ENCODE measurements around the gene POLR2C.

The POLR2C gene

GRCh38 chr16:57452021-57452420, 10.5 kb upstream of the POLR2C start:
- no peak for DNase-seq

- peak in 1 of 2 experiments; percentile 10 for DNase-seq
Measured at GRCh38 chr16:57462978-57463362, 491 bp downstream of the POLR2C start.

- no peak for DNase-seq
Measured at GRCh38 chr16:57464523-57464922, 2.0 kb downstream of the POLR2C start.

DNA sequence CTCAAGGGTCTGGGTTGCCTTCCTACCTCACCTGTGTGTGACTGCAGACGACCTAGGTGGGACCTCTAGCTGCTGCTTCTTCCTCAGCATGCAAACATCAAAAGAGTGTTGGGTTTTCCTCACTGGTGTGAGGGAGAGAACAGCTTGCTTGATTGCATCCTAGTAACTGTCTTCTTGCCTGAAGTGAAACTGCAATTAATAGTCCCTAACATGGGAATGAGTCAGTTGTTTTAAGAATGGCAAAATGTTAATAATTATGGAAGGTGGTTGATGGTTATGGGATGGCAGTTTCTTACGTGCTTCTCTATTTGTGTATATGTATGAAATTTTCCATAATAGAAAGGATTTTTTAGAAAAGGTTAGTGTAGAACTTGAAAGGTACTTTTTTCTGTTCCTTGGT, 5.9 kb downstream of the POLR2C start:
- DNase-seq, result no peak

DNA sequence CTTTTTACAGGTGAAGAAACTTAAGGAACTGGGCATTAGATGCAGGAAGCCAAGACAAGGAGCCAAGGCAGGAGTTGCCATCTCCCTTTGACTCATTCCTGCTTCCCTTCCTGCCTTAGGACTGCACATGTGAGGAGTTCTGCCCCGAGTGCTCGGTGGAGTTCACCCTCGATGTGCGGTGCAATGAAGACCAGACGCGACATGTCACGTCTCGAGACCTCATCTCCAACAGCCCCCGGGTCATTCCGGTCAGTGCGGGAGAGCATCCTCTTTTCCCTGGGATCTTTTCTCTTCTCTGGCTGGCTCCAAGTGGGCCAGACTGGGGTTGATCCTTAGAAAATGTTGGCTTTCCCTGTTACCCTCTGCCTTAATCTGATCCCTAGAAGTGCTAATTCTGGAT, 6.6 kb downstream of the POLR2C start:
- no peak for DNase-seq

GRCh38 chr16:57469917-57470470, 7.5 kb downstream of the POLR2C start:
- DNase-seq, result no peak

DNA sequence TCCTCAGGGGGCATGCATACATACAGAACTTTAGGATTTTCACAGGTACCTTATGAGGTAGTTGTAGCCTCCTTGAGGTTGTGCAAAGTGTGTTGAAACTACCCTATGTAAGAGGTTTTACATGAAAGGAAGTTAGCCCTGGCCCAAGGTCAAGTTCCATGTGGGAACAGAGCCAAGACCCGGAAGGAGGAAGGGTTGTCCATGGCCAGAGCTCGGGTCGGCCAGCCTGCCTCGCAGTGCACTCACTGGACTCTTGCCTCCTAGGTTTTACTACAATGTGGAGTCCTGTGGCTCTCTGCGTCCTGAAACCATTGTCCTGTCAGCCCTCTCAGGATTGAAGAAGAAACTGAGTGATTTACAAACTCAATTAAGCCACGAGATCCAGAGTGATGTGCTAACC, 8.2 kb downstream of the POLR2C start:
- no peak for DNase-seq

GRCh38 chr16:57471209-57471608, 8.7 kb downstream of the POLR2C start:
- no peak for DNase-seq

DNA sequence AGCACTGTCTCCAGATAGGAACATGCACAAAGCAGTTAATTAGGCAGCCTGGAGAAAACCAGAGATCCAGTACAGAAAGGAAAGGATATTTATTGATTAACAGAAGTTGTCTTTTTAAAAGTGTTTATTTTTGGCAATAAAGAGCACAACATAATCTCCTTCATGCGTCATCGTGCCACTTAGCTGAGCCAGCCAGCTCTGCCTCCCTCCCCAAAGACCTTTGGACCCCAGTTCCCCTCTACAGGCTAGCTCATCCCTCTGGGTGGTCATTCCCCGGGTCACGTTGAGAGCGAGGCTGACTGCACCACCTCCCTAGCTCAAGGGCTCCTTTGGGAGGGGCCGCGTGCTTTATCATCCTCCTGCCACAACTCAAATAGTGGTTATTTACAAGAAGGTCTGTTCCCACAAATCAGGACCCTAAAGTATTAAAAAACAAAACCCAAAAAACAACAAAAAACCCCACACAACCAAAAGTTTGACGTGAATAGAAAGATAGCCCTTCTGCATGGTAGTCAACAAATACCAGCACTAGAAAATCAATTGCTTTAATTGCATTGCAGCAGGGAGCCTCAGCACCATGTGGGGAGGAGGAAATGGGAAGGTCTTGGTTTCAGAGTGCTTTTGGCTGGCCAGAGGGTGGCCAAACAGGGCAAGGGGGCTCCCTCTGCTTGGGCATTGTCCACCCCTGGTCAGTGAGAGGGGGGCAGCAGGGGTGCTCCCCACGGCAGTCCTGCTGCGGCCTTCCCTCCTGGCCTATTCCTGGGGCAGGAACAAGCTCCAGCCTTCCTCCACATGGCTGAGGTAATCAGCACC, 9.6 kb downstream of the POLR2C start:
- no peak for DNase-seq

DNA sequence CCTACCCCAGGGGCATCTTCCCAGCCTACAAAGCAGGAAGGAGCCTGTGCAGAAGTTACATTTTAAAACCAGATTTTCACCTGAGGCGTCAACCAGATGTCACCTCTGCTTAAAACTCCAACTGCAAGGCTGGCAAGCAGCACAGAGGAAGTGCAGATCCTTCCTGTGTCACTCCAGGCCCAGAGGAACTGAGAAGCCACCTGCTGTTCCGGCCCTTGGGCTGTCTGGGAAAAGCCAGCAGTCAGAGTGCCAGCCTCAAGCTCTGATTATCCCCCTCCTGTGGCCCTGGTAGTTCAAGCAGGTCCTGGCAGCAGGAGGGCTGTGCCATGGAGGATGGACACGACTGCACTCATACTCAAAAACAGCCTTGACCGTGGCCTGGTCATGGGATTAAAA, 10.2 kb downstream of the POLR2C start:
- no peak for DNase-seq

GRCh38 chr16:57473176-57473840, 10.8 kb downstream of the POLR2C start:
- no peak for DNase-seq

GRCh38 chr16:57473906-57474305, 11.4 kb downstream of the POLR2C start:
- no peak for DNase-seq

- no peak for DNase-seq
Measured at GRCh38 chr16:57474671-57475661, 12.5 kb downstream of the POLR2C start.

- peak; percentile 58 to 61 for DNase-seq
Measured at GRCh38 chr16:57475711-57476339, 13.3 kb downstream of the POLR2C start.

GRCh38 chr16:57476546-57477410, 14.3 kb downstream of the POLR2C start:
- DNase-seq, result no peak

DNA sequence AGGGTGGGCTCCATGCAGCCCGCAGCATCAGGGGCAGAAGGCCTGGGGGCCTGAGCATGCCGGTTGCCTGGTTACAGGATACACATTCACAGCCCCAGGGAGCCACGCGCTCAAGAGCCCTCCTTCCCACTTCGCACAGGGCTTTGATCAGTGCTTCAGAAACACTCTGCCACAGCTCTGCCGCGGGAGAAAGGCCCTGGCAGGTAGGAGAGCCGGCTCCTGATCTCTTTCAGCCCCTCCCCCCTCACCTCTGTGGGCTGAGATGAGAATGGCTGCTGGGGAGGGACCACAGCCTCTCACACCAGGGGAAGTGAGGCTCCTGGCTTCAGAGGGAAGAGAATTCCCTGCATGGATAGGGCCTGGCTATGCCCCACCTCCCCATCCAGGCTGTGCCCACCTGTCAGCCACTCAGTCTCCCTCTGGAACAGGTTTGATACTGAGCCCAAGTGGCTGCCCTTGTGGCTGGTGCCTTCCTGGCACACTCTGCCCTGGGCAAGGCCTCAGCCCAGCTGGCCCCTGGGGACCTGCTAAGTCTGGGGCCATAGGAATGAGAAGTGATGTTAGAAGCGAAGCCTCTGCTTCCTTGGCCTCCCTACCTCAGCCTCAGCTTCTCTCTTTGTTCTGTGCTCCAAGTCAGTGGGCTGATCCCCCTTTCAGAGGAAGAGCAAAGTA, 15.2 kb downstream of the POLR2C start:
- no peak for DNase-seq

DNA sequence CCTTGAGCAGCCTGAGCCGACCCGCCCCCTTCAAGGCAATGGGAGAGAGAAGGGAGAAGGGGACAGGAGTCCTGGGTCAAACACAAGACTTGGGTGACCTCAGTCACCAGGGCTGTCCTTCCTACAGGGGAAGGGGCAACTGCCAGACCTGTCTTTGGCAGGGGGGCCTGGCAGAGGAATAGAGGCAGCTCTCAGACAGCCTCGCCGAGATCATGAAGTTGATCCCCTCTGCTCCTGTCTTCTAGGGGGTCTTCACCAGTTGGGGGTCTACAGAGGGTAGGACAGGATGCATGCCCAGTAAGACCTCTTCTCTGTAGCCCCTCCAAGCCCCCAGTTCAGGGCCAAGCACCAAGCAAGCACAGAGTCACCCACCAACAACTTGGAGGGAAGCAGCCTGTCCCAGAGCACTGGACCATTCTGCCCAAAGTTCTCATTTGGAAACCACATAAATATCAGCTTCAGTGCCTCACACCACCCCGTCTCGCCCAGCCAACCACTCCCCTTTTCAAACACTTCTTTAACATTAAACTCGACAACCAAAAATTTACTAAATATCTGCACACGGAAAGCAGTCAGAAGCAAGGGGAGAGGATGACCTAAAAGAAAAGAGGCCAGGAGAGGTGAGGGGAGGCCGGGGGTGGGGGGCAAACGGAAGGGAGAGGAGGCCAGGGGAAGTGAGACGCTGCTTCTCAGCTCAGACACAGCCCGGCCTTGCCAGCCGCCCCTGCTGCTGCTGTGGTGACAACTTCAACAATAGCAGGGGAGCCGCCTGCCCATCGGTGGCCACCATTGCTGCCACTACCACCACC, 16.1 kb downstream of the POLR2C start:
- DNase-seq, result no peak

DNA sequence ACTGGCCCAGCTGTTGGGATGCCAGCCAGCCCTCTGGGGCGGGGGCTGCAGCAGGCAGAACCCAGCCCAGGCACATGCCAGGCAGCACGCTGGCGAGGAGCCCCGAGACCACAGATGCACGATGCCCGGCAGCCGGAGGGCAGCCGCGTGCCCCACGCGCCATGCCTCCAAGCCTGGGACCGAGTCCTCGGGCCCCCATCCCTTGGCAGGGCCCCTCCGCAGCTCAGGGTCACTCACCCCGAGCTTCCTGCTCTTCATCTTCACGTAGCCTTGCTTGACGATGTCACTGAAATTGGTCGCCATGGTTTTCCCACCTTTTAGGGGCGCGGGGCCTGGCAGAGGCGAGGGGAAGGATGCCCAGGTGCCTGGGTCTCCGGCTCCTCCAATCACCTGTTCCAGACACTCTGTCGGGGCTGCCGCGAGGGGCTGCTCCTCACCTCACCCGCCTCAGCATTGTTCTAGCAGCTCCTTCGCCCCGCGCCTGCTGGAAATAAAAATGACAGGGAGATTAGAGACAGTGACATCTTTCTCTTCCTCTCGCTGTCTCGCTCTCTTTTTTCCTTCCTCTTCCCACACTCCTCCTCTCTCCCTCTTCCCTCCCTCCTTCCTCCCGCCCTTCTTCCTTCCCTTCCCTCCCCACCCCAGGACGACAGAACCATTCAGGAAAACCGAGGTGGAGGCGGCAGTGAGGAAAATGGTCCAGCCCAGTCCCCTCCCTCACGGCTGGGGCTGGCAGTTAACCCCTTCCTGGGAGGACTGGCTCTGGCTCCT, 16.9 kb downstream of the POLR2C start:
- DNase-seq, result no peak

All from stimulated activated CD4-positive, alpha-beta T cell treated with anti-CD3 and anti-CD28 coated beads, Interleukin-4, amount 100 ng/mL, for 4 hours (primary cell).